Limb (tissue), 2 donors: ENCODE results near the gene SSB.
"Not testable (repeated sequence)": the region's sequence is repeated elsewhere in the genome, so short reads cannot be mapped to it uniquely, and the experiment has no call there.

ENCODE experiments used
- DNase-seq, 2 donors: peaks; one replicate each; pipeline ENCODE4 v3.0.0-alpha.2; 2016; ENCODE audit errors: extremely low spot score in 2 of 2

Gene SSB

DNA sequence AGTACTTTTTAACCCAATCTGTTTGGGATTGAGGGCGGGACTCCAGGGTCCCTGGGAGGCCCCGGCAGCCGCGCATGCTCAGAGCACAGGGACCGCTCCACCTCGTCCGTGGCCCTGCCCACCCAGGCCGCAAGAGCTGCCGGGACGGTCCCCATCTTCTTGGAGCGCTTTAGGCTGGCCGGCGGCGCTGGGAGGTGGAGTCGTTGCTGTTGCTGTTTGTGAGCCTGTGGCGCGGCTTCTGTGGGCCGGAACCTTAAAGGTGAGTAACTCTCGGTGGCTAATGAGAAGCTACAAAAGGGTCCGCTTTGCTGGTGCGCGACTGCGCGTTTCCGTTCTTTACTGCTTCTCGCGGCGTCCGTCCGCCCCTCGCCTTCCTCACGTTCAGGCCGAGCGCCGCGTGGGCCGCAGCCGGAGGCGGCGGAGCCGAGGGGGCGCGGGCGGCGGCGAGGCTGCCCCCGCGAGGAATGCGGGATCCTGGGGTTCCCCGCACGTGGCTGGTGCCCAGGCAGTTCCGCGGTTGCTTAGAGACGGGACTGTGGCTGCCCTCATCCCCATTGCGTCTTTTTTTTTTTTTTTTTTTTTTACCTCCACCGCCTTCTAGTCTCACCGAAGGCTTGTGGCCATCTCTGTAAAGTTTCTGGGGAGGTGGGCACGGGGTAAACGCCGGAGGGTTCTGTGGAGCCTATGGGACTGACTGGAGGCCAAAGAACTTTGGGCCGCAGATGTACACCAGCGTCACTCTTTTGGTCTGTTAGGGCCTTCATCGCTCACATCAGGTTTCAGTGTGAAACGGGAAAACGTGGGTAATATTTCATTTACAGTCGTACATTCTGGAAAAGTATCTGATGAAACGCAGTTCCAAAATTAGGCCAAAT is at the start of gene SSB:
Gene SSB, plus strand, starts transcription at position 154 of the 875 bp plus-strand sequence. CDS start 2,090 bp downstream, outside the sequence.
- peak; percentile 94 for DNase-seq

DNA sequence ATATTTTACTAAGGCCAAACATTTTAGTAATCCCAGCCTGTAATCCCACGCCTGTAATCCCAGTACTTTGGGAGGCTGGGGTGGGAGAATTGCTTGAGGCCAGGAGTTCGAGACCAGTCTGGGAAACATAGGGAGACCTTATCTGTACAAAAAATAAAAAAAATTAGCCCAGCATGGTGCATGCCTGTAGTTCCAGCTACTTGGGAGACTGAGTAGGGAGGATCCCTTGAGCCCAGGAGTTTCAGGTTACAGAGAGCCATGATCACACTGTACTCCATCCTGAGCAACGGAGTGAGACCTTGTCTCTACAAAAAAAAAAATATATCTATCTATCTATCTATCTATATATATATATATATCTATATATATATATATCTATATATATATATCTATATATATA is 45.9 kb upstream of the SSB start:
- DNase-seq, result no peak

DNA sequence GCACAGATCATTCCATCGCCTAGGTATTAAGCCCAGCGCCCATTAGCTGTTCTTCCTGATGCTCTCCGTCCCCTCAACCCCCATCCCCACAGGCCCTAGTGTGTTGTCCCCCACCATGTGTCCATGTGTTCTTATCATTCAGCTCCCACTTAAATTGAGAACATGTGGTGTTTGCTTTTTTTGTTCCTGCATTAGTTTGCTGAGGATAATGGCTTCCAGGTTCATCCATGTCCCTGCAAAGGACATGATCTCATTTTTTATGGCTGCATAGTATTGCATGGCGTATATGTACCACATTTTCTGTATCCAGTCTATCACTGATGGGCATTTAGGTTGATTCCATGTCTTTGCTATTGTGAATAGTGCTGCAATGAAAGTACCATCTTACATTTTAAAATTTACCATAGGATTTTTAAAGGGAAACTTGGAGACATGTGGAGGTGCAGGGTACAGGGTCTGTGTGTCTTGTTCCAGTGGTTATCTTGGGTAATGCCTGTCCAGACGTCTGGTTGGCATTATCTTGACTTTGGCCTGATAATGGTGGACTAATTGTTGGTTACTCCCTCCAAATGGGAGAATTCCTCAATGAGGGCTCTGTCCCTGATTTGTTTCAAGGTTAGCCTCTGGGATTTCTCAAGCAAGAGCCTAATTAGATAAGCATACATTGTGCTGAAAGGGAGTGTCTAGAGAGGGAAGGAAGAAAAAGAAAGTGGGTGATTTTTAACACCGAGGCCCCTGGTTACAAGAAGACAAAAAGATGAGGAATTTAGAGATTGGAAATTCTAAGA is 43.4 kb upstream of the SSB start:
- DNase-seq, result no peak

DNA sequence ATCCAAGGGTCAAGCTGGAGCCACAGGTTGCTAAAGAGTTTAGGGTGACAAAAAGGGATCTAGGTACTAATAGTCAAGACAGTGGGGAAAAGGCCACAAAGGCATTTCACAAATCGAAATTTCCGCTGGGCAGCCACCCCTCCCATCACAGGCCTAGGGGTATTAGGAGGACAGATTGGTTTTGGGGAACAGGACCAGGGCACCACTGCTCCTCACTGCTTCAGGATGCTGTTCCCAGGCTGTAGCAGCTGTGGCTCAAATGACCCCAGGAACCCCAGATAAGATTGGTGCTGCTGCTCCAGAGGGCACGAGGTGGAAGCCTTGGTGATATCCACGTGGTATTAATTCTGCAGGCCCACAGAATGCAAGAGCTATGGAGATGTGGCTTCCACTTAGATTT is 42.3 kb upstream of the SSB start:
- DNase-seq, result no peak

DNA sequence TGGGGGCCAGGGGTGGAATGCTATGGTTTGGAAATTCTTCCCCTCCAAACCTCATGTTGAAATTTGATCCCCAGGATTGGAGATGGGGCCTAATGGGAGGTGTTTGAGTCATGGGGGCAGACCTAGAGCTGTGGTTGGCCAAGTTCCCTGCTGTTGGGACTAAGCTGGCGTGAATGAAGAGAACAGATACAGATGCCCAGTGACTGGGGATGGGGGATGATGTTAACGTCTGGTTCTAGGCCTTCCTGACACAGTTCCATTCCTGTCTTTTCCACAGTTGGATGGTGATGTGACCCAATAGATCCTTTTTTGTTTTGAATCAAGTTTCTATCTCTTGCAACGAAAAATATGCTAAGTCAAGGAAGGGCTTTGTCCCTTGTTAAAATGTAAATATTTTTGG is 41.3 kb upstream of the SSB start:
- DNase-seq, result no peak

DNA sequence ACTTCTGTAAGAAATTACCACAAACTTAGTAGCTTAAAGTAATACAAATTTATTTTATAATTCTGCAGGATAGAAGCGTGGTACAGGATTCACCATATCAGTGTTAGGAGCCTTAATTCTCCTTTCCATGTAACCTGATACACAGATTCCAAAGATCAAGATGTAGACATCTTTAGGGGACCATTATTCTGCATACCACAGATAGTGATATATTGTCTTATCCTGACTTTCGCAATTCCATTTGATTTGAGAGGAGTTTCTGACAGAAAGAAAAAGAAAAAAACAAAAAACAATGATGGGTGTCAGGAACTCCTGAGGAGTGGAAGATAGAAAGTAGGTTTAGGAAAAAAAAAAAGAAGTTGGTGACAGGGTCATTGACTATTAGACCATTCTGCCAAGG is 40.9 kb upstream of the SSB start:
- no peak for DNase-seq

DNA sequence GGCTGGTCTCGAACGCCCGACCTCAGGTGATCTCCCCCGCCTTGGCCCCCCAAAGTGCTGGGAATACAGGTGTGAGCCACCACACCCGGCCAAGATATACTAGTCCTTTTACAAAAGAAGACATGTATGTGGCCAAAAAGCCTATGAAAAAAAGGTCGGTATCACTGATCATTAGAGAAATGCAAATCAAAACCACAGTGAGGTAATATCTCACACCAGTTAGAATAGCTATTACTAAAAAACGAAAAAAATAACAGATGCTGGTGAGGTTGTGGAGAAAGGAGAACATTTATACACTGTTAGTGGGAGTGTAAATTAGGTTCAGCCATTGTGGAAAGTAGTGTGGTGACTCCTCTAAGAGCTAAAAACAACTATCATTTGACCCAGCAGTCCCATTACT is 38.7 kb upstream of the SSB start:
- DNase-seq, result no peak

DNA sequence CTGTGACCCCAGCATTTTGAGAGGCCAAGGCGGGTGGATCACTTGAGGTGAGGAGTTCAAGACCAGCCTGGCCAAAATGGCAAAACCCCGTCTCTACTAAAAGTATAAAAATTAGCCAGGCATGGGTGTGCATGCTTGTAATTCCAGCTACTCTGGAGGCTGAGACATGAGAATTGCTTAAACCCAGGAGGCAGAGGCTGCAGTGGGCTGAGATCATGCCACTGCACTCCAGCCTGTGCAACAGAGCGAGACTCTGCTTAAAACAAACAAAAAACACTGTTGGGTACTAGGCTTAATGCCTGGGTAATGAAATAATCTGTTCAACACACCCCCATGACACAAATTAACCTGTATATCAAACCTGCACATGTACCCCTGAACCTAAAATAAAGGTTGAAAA is 37.9 kb upstream of the SSB start:
- DNase-seq, result not testable (repeated sequence)

DNA sequence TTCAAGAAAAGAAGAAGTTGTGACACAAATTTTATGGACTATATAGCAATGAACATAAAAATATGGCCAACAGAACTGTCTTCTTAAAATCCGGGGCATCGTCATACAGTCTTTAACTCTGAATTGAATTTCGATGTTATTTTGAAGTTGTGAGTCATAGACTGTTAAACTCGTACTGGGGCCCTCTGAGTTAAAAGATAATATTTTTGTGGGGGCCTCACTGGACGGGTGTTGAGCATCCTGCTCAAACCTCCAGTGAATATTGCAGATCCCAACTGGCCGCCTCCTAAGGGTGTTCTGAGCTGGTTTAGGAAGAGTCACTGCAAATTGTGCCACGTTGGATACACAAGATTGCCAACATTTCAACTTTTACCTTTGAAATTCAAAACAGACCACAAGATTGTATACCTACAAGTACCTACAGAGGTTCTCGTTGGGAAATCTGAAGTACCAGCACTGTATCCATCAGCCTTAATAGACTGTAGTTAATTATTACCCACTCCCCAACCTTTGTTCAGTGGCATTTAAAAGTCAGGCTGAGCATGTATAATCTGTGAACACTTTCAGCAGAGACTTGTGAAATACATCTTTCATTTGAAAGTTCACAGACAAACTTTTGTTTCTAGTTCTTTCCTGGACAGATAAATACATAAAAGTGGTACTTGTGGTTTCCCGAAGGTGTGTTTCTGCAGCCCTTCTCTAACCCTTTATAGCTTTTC is 37.3 kb upstream of the SSB start:
- DNase-seq, result no peak

DNA sequence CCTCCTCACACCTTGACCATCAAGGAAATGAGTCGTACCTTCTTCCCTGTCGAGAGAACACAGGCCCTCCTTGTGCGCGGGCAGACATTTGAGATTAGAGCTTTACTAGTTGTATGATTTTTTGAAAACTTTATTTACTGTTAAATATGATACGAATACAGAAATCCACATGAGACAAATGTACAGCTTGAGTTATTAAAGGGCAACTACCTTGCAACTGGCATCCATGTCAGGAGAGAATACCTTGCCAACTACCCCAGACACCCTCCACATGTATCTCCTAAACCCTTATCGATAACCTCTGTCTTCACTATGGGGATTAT is 36.7 kb upstream of the SSB start:
- no peak for DNase-seq

DNA sequence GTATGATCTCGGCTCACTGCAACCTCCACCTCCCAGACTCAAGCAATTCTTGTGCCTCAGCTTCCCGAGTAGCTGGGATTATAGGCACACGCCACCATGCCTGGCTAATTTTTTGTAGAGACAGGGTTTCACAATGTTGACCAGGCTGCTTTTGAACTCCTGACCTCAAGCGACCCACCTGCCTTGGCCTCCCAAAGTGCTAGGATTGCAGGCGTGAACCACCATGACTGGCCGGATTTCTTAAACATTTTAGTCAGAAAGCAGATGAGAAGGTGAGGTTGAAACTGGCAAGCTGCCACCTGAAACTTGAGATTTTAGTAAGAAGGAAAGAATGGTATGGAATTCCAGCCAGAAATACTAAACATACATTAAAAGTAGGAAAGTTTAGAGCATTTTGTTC is 33.1 kb upstream of the SSB start:
- DNase-seq, result no peak

DNA sequence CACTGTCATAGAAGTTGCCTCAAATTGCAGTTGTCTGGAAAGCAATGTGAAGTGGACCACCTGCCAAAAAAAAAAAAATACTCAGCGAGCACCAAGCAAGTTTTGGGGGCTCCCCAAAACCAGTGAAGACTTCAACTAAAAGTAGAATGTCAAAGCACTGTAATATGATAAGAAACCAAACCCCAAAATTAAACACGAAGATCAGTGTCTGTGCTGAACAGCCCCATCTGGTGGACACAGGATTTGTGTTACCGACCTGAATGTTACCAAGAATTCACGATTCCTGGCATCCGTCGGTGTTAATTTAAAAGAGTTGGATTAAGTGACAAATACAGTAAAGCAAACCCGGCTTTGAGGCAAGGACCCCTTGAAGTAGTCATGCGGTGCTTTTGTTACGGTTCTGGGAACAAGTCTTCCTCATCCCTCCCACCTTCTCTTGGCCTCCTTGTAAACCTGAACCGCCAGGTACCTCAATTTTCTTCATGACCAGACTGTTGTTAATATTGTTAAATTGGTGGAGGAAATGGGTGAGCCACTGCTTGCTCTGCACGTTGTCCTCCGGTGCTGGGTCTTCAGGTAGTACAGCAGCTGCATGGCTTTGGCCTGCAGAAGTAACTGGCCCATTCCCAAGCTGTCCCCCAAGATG is 31.3 kb upstream of the SSB start:
- DNase-seq, result peak; percentile 42 to 58

DNA sequence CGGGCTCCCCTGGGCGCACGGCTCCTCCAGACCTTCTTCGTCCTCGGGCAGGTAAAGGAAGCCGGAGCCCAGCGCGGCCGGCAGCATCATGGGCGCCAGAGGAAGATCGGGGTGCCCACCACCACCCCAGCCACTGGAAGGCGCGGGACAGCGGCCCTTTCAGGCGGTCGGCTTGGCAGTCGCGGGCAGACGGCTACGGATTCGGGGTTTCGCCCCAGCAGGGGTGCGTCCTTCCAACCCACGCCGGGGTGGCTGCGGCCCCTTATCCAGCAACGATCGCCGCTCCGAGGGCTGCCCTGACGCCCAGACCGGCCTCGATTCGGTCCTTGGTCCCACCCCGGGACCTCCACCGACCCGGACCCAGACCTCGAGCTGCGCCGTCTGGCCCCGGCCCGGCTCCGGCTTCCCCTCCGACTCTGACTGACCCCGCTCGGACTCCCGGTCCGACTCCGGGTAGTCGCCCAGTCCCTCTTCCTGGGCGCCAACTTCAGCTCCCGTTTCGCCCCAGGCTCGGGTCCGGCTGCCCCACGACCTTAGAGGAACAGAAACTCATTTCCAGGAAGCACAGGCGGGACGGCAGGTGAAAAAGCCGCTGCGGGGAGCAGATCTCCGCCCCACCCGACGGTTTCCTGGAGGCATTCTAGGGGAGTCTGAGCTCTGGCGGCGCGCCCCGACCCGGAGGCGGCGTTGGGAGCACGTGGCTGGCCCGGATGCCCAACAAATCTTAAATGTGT is 30.2 kb upstream of the SSB start:
- peak in 1 of 2 donors; percentile 47 for DNase-seq

DNA sequence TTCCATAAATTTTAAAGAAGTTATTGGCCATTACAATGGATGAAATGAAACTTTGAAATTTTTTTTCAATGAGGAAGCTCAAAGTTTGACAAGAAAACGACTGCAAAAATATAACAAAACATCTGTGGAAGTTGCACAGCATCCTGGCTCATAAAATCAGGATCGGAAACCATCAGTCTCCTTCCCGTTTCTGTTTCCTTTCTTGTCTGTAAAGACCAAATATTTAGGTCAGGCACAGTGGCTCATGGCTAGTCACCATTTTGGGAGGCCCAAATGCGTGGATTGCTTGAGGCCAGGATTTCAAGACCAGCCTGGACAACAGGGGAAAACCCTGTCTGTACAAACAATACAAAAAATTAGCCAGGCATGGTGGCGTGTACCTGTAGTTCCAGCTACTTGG is 27.6 kb upstream of the SSB start:
- DNase-seq, result no peak

DNA sequence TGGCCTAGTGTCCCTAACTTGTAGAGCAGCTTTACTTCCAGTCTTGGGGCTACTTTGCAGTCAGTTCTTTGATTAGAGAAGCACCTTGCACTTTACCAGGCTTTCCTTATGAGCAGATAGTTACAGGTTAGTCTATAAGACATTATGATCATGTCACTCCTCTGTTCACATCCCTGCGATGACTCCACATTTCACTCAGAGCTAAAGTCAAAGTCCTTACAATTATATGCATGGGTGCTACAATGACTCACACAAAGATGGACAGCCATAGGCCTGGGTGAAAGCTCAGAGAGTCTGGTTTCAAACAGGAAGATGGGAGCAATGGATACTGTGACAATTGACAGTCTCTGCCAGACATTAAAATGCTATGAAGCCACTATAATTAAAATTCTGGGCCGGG is 27.1 kb upstream of the SSB start:
- DNase-seq, result no peak

DNA sequence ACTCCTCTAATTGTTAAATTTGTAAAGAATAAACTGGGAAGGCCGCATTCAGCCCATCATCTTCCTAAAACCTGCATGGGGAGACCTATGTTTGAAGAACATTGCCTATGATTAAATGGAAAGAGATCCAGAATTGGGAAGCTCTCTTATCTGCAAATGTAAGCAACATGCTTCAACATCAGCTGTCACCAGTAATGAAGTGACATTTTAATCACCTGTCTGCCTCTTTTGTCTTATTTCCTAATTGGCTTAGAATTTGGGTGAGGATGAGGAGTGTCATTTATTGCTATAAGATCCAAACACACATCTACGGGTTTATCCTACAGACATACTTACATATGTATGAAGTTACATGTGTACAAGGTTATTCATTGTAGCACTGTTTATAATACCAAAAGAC is 26.0 kb upstream of the SSB start:
- no peak for DNase-seq

DNA sequence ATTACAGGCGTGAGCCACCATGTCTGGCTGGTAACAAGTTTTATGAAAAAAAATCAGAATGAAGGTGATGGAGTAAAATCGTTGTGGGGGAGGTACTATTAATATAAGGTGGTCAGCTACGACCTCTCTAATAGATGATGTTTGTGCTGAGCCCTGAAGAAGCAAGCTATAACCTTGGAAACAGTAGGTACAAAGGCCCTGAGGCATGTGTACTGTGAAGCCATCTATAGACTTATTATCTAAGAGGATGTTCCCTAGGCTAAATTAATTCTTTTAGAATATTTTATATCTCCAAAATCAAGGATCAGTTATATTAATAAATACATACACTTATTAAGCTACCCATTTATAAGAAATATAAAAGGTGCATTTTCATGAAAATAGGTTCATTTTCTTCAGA is 23.3 kb upstream of the SSB start:
- no peak for DNase-seq

DNA sequence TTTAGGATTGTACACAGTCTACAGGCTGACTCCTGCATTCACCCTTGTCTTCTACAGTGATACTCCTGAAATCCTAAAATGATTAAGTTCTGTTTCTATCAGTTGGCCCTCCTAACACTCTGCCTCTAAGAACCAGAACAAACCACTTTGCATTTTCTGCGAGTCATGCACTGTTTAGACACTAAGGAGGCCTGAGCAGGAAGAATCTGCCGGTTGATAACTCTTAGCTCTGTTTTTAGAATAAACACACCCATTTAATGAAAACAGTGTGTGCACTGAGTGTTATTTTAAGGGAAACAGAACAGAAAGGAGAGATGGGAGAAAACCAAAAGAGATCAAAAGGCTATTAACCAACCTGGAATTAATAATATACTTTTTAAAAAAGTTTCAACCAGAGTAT is 22.9 kb upstream of the SSB start:
- no peak for DNase-seq

DNA sequence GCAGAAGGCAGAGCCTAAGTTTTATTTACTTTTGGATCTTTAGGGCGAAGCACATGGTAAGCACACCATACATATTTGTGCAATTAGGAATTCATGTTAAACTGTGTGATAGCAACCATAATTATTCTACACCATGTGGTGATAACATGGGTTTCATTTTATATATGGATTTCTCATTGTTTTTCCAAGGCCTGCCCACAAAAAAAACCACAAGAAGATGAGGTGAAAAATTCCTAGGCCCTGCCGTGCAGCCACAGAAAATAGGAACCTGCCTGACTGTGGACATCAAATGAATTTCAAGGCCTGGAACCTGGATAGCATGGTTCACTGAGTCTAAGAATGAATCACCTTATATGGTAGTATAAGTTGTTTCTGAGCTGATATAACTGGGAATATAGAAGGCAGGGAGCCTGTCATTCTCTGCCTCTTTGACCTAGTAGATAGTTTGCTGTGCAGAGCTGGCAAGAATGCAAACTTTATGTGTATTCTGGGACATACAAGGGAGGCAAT is 22.4 kb upstream of the SSB start:
- no peak for DNase-seq

DNA sequence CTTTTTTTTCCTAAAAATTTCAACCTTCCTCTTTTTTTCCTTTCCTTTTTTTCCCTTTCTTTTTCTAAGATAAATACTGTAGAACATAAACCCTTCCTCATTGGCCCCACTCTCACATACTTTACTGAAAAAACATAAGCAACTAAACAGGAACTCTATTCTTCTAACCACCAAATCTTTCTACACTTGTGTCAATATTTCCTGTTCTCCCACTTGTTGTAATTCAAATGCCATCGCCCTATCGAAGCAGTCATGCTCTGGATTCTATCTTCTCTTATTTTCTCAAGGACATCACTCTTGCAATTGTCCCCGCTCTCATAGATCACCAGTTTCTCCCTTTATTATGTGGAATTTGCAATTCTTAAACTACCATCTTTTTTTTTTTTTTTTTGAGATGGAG is 20.2 kb upstream of the SSB start:
- no peak for DNase-seq
